K562 (cell line): ENCODE results near the gene ACTN4. TPM values are rescaled to one million over a fixed set of nuclear protein-coding genes. Genes with fewer than 3 reads are reported as not detected.

Source experiments
- ARHGAP35 ChIP-seq: fragments of 450-650 bp; IDR thresholded peaks from 2 replicates; pipeline ENCODE4 v1.6.1; 2018; ENCODE audit not compliant: partially characterized antibody
- E2F6 ChIP-seq, 2 experiments: IDR thresholded peaks; 2 replicates each; pipeline ENCODE4 v1.6.1; 2011; ENCODE audit warnings: borderline replicate concordance in 1 of 2, control low read depth in 1 of 2, low read depth in 1 of 2, low read length in 1 of 2, mild to moderate bottlenecking in 1 of 2, mixed read lengths in 1 of 2, moderate library complexity in 1 of 2; ENCODE audit not compliant: insufficient read depth in 1 of 2, insufficient read length in 1 of 2, poor library complexity in 1 of 2, severe bottlenecking in 1 of 2; ENCODE audit errors: extremely low read depth in 1 of 2
- HDAC3 ChIP-seq: fragments of 450-650 bp; IDR thresholded peaks from 2 replicates; pipeline ENCODE4 v1.6.1; 2018; ENCODE audit warnings: borderline replicate concordance, mild to moderate bottlenecking, moderate library complexity; ENCODE audit not compliant: partially characterized antibody
- MYC ChIP-seq, 2 experiments: fragments of 250-450 bp in 1 of 2; sonication (Bioruptor Pico) in 1 of 2; IDR thresholded peaks; 2 replicates each; pipeline versions ENCODE4 v1.5.1 to v1.6.1; 2012 to 2021; ENCODE audit warnings: low read depth in 2 of 2, borderline replicate concordance in 1 of 2, improper control_type of control experiment in 1 of 2, low read length in 1 of 2, mild to moderate bottlenecking in 1 of 2, moderate library complexity in 1 of 2
- NFE2L1 ChIP-seq: fragments of 450-650 bp; IDR thresholded peaks from 2 replicates; pipeline ENCODE4 v1.6.1; 2016; ENCODE audit warnings: missing genetic modification characterization, low read depth, mild to moderate bottlenecking, missing compliant biosample characterization, moderate library complexity, borderline replicate concordance
- NR4A1 ChIP-seq, 2 experiments: fragments of 250-450 bp in 1 of 2; fragments of 450-650 bp in 1 of 2; sonication (Bioruptor Pico) in 1 of 2; IDR thresholded peaks; 2 replicates each; pipeline versions ENCODE4 v1.4.0 to v1.6.1; 2016 to 2020; ENCODE audit warnings: mild to moderate bottlenecking in 2 of 2, missing compliant biosample characterization in 1 of 2, missing genetic modification characterization in 1 of 2, moderate library complexity in 1 of 2
- USF1 ChIP-seq: sonication (generic); formaldehyde crosslinking; IDR thresholded peaks from 2 replicates; pipeline ENCODE4 v1.9.0; 2022; ENCODE audit warnings: mild to moderate bottlenecking, missing genetic modification reagents
- ZNF280A ChIP-seq: fragments of 450-650 bp; IDR thresholded peaks from 2 replicates; pipeline ENCODE4 v1.6.1; 2018; ENCODE audit warnings: mild to moderate bottlenecking, low read depth; ENCODE audit not compliant: partially characterized antibody
- ZNF318 ChIP-seq, 2 experiments: fragments of 450-650 bp; IDR thresholded peaks; 2 replicates each; pipeline ENCODE4 v1.6.1; 2016; ENCODE audit warnings: mild to moderate bottlenecking in 2 of 2, borderline replicate concordance in 1 of 2, low read depth in 1 of 2, moderate library complexity in 1 of 2
- ZNF511 ChIP-seq: sonication (generic); formaldehyde crosslinking; IDR thresholded peaks from 2 replicates; pipeline ENCODE4 v1.8.0; 2022; ENCODE audit warnings: mild to moderate bottlenecking, missing genetic modification reagents
- ZNF561 ChIP-seq: fragments of 450-650 bp; formaldehyde crosslinking; conservative IDR thresholded peaks from 2 replicates; pipeline ENCODE4 v1.4.0; 2020; ENCODE audit warnings: mild to moderate bottlenecking, moderate library complexity
- polyA plus RNA-seq, 8 experiments: library from polyadenylated mRNA; depleted of rRNA in 4 of 8; stranded (reverse) in 5 of 8; unstranded in 3 of 8; fragments of >200 nt; fragmentation: Nextera tagmentation in 2 of 8; fragmentation: Illumina TruSeq in 1 of 8; extraction: Ambion mirVana in 2 of 8; extraction: Trizol in 1 of 8; gene quantifications; 2 replicates each; pipeline versions ENCODE4 v1.2.1 to v1.2.3, GENCODE V29; 2011 to 2014; ENCODE audit warnings: inconsistent platforms in 1 of 8, missing spikeins in 1 of 8
- total RNA-seq, 7 experiments: library from RNA; depleted of rRNA in 6 of 7; stranded (reverse); fragments of >200 nt in 6 of 7; fragmentation: Illumina TruSeq in 2 of 7; extraction: Trizol in 2 of 7; gene quantifications; 2 replicates each; pipeline versions ENCODE4 v1.2.1 to v1.2.3, GENCODE V29; 2011 to 2021; ENCODE audit warnings: low replicate concordance in 1 of 7

ACTN4 gene
- total and polyA plus RNA-seq, 9 of the 15 experiments (the other 6 are each of a cell fraction or from before 2014, with no cell fraction given) = 3.1 to 385 (median 125) TPM

- TF ChIP-seq ZNF318 (IDR thresholded peaks at IDR 0.05; ENCODE audit: borderline replicate concordance in 1 of 2, low read depth in 1 of 2) (no peak), E2F6 (IDR thresholded peaks at IDR 0.05; ENCODE audit: borderline replicate concordance in 1 of 2, extremely low read depth in 1 of 2, insufficient read depth in 1 of 2, insufficient read length in 1 of 2, low read depth in 1 of 2, low read length in 1 of 2, poor library complexity in 1 of 2, severe bottlenecking in 1 of 2) (peak; percentile 58 to 89), ZNF280A (no peak), ARHGAP35 (no peak), USF1 (CRISPR knock-in tag) (peak; percentile 99), HDAC3 (no peak), ZNF561 (CRISPR knock-in tag) (no peak), ZNF511 (CRISPR knock-in tag) (no peak), NR4A1 (CRISPR knock-in tag; IDR thresholded peaks at IDR 0.05) (0 out of 2 replicates have a peak, but pooled peaks have one; percentile 68), NR4A1 (tag; IDR thresholded peaks at IDR 0.05) (no peak), MYC (IDR thresholded peaks at IDR 0.05; ENCODE audit: low read depth, low read length) (peak; percentile 88), MYC (CRISPR knock-in tag; IDR thresholded peaks at IDR 0.05; ENCODE audit: borderline replicate concordance, low read depth) (no peak), NFE2L1 (no peak)
These were observed 28.7 kb upstream of the ACTN4 start, which contains the start of gene EIF3K (continued) for GRCh38 chr19:38618590-38619360.
